Liver (tissue), 9 donors: ENCODE data around the gene ASB5. TPM values are rescaled to one million over a fixed set of nuclear protein-coding genes. Genes with fewer than 3 reads are reported as not detected.

Experiments used
- DNase-seq: peaks from one replicate; pipeline ENCODE4 v3.0.0-alpha.2; 2017; ENCODE audit warnings: low spot score
- H3K27ac ChIP-seq, 2 donors: one replicate each; pipeline ENCODE4 v1.7.0; 2013; ENCODE audit warnings: inconsistent platforms in 2 of 2, low read length in 2 of 2, control low read depth in 1 of 2, low read depth in 1 of 2, mild to moderate bottlenecking in 1 of 2
- H3K27me3 ChIP-seq, 4 donors: one replicate each; pipeline versions ENCODE4 v1.6.1 to v1.7.0; 2013; ENCODE audit warnings: low read length in 3 of 4, inconsistent platforms in 1 of 4, mild to moderate bottlenecking in 1 of 4, moderate library complexity in 1 of 4; ENCODE audit not compliant: control insufficient read depth in 4 of 4, insufficient read depth in 4 of 4
- H3K36me3 ChIP-seq, 4 donors: one replicate each; pipeline versions ENCODE4 v1.6.1 to v1.7.0; 2013; ENCODE audit warnings: low read length in 3 of 4, mild to moderate bottlenecking in 3 of 4, low read depth in 1 of 4, moderate library complexity in 1 of 4; ENCODE audit not compliant: control insufficient read depth in 4 of 4, insufficient read depth in 3 of 4
- H3K4me1 ChIP-seq, 4 donors: one replicate each; pipeline versions ENCODE4 v1.6.1 to v1.7.0; 2013; ENCODE audit warnings: low read length in 3 of 4, mild to moderate bottlenecking in 3 of 4, moderate library complexity in 1 of 4; ENCODE audit not compliant: control insufficient read depth in 4 of 4, insufficient read depth in 4 of 4
- H3K4me3 ChIP-seq, 3 donors: one replicate each; pipeline versions ENCODE4 v1.6.1 to v1.7.0; 2013; ENCODE audit warnings: low read length in 3 of 3, control low read depth in 1 of 3, low read depth in 1 of 3, mild to moderate bottlenecking in 1 of 3
- H3K9ac ChIP-seq, 2 donors: one replicate each; pipeline ENCODE4 v1.7.0; 2013; ENCODE audit warnings: low read length in 2 of 2, mild to moderate bottlenecking in 2 of 2, moderate library complexity in 2 of 2, control low read depth in 1 of 2, low read depth in 1 of 2
- H3K9me3 ChIP-seq, 4 donors: one replicate each; pipeline versions ENCODE4 v1.6.1 to v1.7.0; 2013; ENCODE audit warnings: low read length in 3 of 4; ENCODE audit not compliant: control insufficient read depth in 4 of 4
- EGR1 ChIP-seq, 2 donors: IDR thresholded peaks; 2 replicates each; pipeline ENCODE4 v1.6.1; 2016 to 2018; ENCODE audit warnings: antibody characterized with exemption in 2 of 2, low read depth in 2 of 2
- FOXA1 ChIP-seq: IDR thresholded peaks from 2 replicates; pipeline ENCODE4 v1.6.1; 2016; ENCODE audit warnings: antibody characterized with exemption
- GABPA ChIP-seq, 2 donors: IDR thresholded peaks in 1 of 2; conservative IDR thresholded peaks in 1 of 2; 2 replicates each; pipeline ENCODE4 v1.6.1; 2016; ENCODE audit warnings: antibody characterized with exemption in 2 of 2, mild to moderate bottlenecking in 1 of 2, moderate library complexity in 1 of 2
- HNF4A ChIP-seq, 2 donors: conservative IDR thresholded peaks; 2 replicates each; pipeline ENCODE4 v1.6.1; 2016; ENCODE audit warnings: antibody characterized with exemption in 2 of 2, mild to moderate bottlenecking in 2 of 2
- HNF4G ChIP-seq: IDR thresholded peaks from 2 replicates; pipeline ENCODE4 v1.6.1; 2016; ENCODE audit warnings: antibody characterized with exemption
- JUND ChIP-seq, 2 donors: IDR thresholded peaks; 2 replicates each; pipeline ENCODE4 v1.6.1; 2016; ENCODE audit warnings: antibody characterized with exemption in 2 of 2
- NR2F2 ChIP-seq: IDR thresholded peaks from 2 replicates; pipeline ENCODE4 v1.6.1; 2016; ENCODE audit warnings: antibody characterized with exemption
- RAD21 ChIP-seq, 2 donors: IDR thresholded peaks; 2 replicates each; pipeline ENCODE4 v1.6.1; 2016; ENCODE audit warnings: antibody characterized with exemption in 2 of 2, mild to moderate bottlenecking in 2 of 2
- RXRA ChIP-seq, 2 donors: IDR thresholded peaks; 2 replicates each; pipeline ENCODE4 v1.6.1; 2017 to 2018; ENCODE audit warnings: antibody characterized with exemption in 2 of 2, mild to moderate bottlenecking in 1 of 2
- SP1 ChIP-seq: IDR thresholded peaks from 2 replicates; pipeline ENCODE4 v1.6.1; 2018; ENCODE audit warnings: antibody characterized with exemption, mild to moderate bottlenecking
- TAF1 ChIP-seq: conservative IDR thresholded peaks from 2 replicates; pipeline ENCODE4 v1.6.1; 2016; ENCODE audit warnings: antibody characterized with exemption, mild to moderate bottlenecking
- YY1 ChIP-seq: IDR thresholded peaks from 2 replicates; pipeline ENCODE4 v1.6.1; 2016; ENCODE audit warnings: antibody characterized with exemption, mild to moderate bottlenecking
- ZBTB33 ChIP-seq: IDR thresholded peaks from 2 replicates; pipeline ENCODE4 v1.6.1; 2016; ENCODE audit warnings: antibody characterized with exemption
- WGBS: extraction: QIAGEN DNeasy Blood & Tissue Kit; methylation state at CpG from one replicate; pipeline ENCODE4 v1.1.7; 2013; 5-methylcytosine and 5-hydroxymethylcytosine counted together
- polyA plus RNA-seq, 2 donors: library from polyadenylated mRNA; stranded (reverse) in 1 of 2; unstranded in 1 of 2; fragments of 200-250 nt in 1 of 2; fragments of >200 nt in 1 of 2; fragmentation: Nextera tagmentation in 1 of 2; extraction: Ambion mirVana in 1 of 2; gene quantifications; one replicate each; pipeline versions ENCODE4 v1.2.1 to v1.2.3, GENCODE V29; 2013 to 2015
- total RNA-seq, 2 donors: library from RNA; depleted of rRNA; stranded (reverse); fragments of >200 nt; gene quantifications; one replicate each; pipeline ENCODE4 v1.2.3, GENCODE V29; 2014
- TF ChIP-seq, protein P1 (sequence below): IDR thresholded peaks from 2 replicates; pipeline ENCODE4 v1.6.1; 2016; ENCODE audit warnings: antibody characterized with exemption
- TF ChIP-seq, protein P2 (sequence below): IDR thresholded peaks from 2 replicates; pipeline ENCODE4 v1.6.1; 2016; ENCODE audit warnings: antibody characterized with exemption, mild to moderate bottlenecking
- TF ChIP-seq, protein P3 (sequence below): fragments of 150-350 bp; IDR thresholded peaks from 2 replicates; pipeline ENCODE4 v1.5.1; 2017; ENCODE audit warnings: improper control_type of control experiment, low read depth, low read length; ENCODE audit not compliant: missing input control
- donor health status: healthy.
- donor health status: healthy.
- donor health status: healthy.
- donor health status: healthy.
- donor health status: healthy.

Gene ASB5
- total and polyA plus RNA-seq, 4 donors = 0.05 TPM; not detected in 3

DNA sequence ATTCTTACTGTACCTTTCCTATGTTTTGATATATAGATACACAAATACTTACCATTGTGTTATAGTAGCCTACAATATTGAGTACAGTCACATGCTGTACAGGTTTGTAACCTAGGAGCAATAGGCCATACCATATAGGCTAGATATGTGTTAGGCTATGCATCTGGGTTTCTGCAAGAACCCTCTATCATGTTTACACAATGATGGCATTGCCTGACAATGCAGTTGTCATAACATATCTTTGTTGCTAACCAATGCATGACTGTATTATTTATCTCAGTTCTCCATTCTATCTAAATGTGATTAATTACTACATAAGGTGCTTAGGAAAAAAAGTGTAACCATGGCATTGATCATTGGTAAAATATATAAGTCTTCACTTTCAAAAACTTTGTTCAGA, 40.8 kb upstream of the ASB5 start:
- H3K9ac ChIP-seq = no peak overlapping the region
- no peak overlapping the region for H3K27ac ChIP-seq
- no peak for DNase-seq
- H3K36me3 ChIP-seq = no peaks in the 10 kb centered on the region
- no peak for TF ChIP-seq RAD21 (IDR thresholded peaks at IDR 0.05)
- no peak for TF ChIP-seq SP1
- no peak for TF ChIP-seq FOXA1
- TF ChIP-seq YY1 = no peak
- TF ChIP-seq RXRA (IDR thresholded peaks at IDR 0.05) = no peak
- no peak for TF ChIP-seq HNF4G
- TF ChIP-seq, protein P1, sequence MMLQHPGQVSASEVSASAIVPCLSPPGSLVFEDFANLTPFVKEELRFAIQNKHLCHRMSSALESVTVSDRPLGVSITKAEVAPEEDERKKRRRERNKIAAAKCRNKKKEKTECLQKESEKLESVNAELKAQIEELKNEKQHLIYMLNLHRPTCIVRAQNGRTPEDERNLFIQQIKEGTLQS = no peak
- TF ChIP-seq, protein P2, sequence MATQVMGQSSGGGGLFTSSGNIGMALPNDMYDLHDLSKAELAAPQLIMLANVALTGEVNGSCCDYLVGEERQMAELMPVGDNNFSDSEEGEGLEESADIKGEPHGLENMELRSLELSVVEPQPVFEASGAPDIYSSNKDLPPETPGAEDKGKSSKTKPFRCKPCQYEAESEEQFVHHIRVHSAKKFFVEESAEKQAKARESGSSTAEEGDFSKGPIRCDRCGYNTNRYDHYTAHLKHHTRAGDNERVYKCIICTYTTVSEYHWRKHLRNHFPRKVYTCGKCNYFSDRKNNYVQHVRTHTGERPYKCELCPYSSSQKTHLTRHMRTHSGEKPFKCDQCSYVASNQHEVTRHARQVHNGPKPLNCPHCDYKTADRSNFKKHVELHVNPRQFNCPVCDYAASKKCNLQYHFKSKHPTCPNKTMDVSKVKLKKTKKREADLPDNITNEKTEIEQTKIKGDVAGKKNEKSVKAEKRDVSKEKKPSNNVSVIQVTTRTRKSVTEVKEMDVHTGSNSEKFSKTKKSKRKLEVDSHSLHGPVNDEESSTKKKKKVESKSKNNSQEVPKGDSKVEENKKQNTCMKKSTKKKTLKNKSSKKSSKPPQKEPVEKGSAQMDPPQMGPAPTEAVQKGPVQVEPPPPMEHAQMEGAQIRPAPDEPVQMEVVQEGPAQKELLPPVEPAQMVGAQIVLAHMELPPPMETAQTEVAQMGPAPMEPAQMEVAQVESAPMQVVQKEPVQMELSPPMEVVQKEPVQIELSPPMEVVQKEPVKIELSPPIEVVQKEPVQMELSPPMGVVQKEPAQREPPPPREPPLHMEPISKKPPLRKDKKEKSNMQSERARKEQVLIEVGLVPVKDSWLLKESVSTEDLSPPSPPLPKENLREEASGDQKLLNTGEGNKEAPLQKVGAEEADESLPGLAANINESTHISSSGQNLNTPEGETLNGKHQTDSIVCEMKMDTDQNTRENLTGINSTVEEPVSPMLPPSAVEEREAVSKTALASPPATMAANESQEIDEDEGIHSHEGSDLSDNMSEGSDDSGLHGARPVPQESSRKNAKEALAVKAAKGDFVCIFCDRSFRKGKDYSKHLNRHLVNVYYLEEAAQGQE = no peak
- H3K4me1 ChIP-seq = no peaks in the 10 kb centered on the region
- no peaks in the 10 kb centered on the region for H3K9me3 ChIP-seq
- no peak overlapping the region for H3K4me3 ChIP-seq
- H3K27me3 ChIP-seq = no peaks in the 10 kb centered on the region

GRCh38 chr4:176309046-176309445, 40.0 kb upstream of the ASB5 start:
- H3K9ac ChIP-seq = no peak overlapping the region
- H3K4me3 ChIP-seq = no peak overlapping the region
- no peaks in the 10 kb centered on the region for H3K36me3 ChIP-seq
- no peaks in the 10 kb centered on the region for H3K4me1 ChIP-seq
- no peak for DNase-seq
- 93% methylated on average over 2 of the region's 2 CpGs for WGBS
- peaks cover 0 to 1% (median 0%) of the 10 kb centered on the region in 4 donors for H3K27me3 ChIP-seq
- no peaks in the 10 kb centered on the region for H3K9me3 ChIP-seq
- H3K27ac ChIP-seq = no peak overlapping the region
- TF ChIP-seq HNF4A (conservative IDR thresholded peaks at IDR 0.05) = no peak
- TF ChIP-seq TAF1 = no peak
- no peak for TF ChIP-seq EGR1 (IDR thresholded peaks at IDR 0.05; ENCODE audit: low read depth in 2 of 2)
- no peak for TF ChIP-seq RAD21 (IDR thresholded peaks at IDR 0.05)
- TF ChIP-seq NR2F2 = no peak
- TF ChIP-seq ZBTB33 = no peak
- TF ChIP-seq YY1 = no peak
- no peak for TF ChIP-seq JUND (IDR thresholded peaks at IDR 0.05)
- TF ChIP-seq HNF4G = no peak
- TF ChIP-seq, protein P3, sequence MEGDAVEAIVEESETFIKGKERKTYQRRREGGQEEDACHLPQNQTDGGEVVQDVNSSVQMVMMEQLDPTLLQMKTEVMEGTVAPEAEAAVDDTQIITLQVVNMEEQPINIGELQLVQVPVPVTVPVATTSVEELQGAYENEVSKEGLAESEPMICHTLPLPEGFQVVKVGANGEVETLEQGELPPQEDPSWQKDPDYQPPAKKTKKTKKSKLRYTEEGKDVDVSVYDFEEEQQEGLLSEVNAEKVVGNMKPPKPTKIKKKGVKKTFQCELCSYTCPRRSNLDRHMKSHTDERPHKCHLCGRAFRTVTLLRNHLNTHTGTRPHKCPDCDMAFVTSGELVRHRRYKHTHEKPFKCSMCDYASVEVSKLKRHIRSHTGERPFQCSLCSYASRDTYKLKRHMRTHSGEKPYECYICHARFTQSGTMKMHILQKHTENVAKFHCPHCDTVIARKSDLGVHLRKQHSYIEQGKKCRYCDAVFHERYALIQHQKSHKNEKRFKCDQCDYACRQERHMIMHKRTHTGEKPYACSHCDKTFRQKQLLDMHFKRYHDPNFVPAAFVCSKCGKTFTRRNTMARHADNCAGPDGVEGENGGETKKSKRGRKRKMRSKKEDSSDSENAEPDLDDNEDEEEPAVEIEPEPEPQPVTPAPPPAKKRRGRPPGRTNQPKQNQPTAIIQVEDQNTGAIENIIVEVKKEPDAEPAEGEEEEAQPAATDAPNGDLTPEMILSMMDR = no peak
- no peak for TF ChIP-seq SP1
- no peak for TF ChIP-seq FOXA1
- TF ChIP-seq, protein P1 = no peak
- TF ChIP-seq GABPA (IDR thresholded peaks at IDR 0.05 in 1 of 2, conservative IDR thresholded peaks at IDR 0.05 in 1 of 2) = no peak
- no peak for TF ChIP-seq RXRA (IDR thresholded peaks at IDR 0.05)
